SK-N-SH treated with all-trans-retinoic acid at 6 μM for 48 hours (cell line): ENCODE results near the gene PPP2R2C.

ENCODE experiments used
- ATAC-seq: fragments of 200-7000 bp; cut with Tn5 transposase; 3 replicates; pipeline ENCODE4 v1.9.1; 2020; ENCODE audit warnings: mild to moderate bottlenecking, moderate library complexity
- ARNTL ChIP-seq: fragments of 450-650 bp; formaldehyde crosslinking; IDR thresholded peaks from 2 replicates; pipeline ENCODE4 v1.5.0; 2020; ENCODE audit warnings: low read depth, mild to moderate bottlenecking, moderate library complexity, borderline replicate concordance
- BACH2 ChIP-seq: fragments of 250-450 bp; sonication (Bioruptor Pico); IDR thresholded peaks from 2 replicates; pipeline ENCODE4 v1.9.0; 2021; ENCODE audit warnings: mild to moderate bottlenecking, borderline replicate concordance
- CSDC2 ChIP-seq: fragments of 250-450 bp; sonication (Bioruptor Pico); IDR thresholded peaks from 2 replicates; pipeline ENCODE4 v1.5.0; 2020; ENCODE audit warnings: mild to moderate bottlenecking, moderate library complexity
- ESRRG ChIP-seq: fragments of 250-450 bp; sonication (Bioruptor Pico); IDR thresholded peaks from 2 replicates; pipeline ENCODE4 v1.6.1; 2021; ENCODE audit warnings: mild to moderate bottlenecking
- GLIS3 ChIP-seq: fragments of 250-450 bp; sonication (Bioruptor Pico); IDR thresholded peaks from 2 replicates; pipeline ENCODE4 v1.5.0; 2020; ENCODE audit warnings: mild to moderate bottlenecking, moderate library complexity
- ISL1 ChIP-seq: fragments of 250-450 bp; sonication (Bioruptor Pico); IDR thresholded peaks from 2 replicates; pipeline ENCODE4 v2.1.2; 2022; ENCODE audit warnings: mild to moderate bottlenecking, moderate library complexity
- OSR1 ChIP-seq: fragments of 250-450 bp; sonication (Bioruptor Pico); IDR thresholded peaks from 2 replicates; pipeline ENCODE4 v1.8.0; 2022; ENCODE audit warnings: moderate library complexity, mild to moderate bottlenecking, inconsistent platforms
- PPARA ChIP-seq: fragments of 250-450 bp; sonication (Bioruptor Pico); IDR thresholded peaks from 2 replicates; pipeline ENCODE4 v1.5.0; 2020; ENCODE audit warnings: mild to moderate bottlenecking, borderline replicate concordance
- RARB ChIP-seq: fragments of 250-450 bp; sonication (Bioruptor Pico); IDR thresholded peaks from 2 replicates; pipeline ENCODE4 v1.8.0; 2021; ENCODE audit warnings: mild to moderate bottlenecking, moderate library complexity
- SNAI2 ChIP-seq: fragments of 250-450 bp; sonication (Bioruptor Pico); IDR thresholded peaks from 2 replicates; pipeline ENCODE4 v1.5.0; 2020; ENCODE audit warnings: mild to moderate bottlenecking, moderate library complexity
- TCF4 ChIP-seq: fragments of 250-450 bp; sonication (Bioruptor Pico); IDR thresholded peaks from 2 replicates; pipeline ENCODE4 v1.8.0; 2021; ENCODE audit warnings: mild to moderate bottlenecking, moderate library complexity, borderline replicate concordance
- TOX ChIP-seq: fragments of 250-450 bp; sonication (Bioruptor Pico); IDR thresholded peaks from 2 replicates; pipeline ENCODE4 v1.8.0; 2021; ENCODE audit warnings: mild to moderate bottlenecking, moderate library complexity, borderline replicate concordance
- ZC3H10 ChIP-seq: fragments of 250-450 bp; sonication (Bioruptor Pico); IDR thresholded peaks from 2 replicates; pipeline ENCODE4 v1.5.1; 2021; ENCODE audit warnings: mild to moderate bottlenecking, moderate library complexity
- ZFP3 ChIP-seq: fragments of 250-450 bp; sonication (Bioruptor Pico); IDR thresholded peaks from 2 replicates; pipeline ENCODE4 v1.5.0; 2020; ENCODE audit warnings: mild to moderate bottlenecking, moderate library complexity
- ZFP30 ChIP-seq: fragments of 450-650 bp; formaldehyde crosslinking; IDR thresholded peaks from 2 replicates; pipeline ENCODE4 v1.5.0; 2022; ENCODE audit warnings: mild to moderate bottlenecking, moderate library complexity
- ZNF565 ChIP-seq: fragments of 450-650 bp; formaldehyde crosslinking; conservative IDR thresholded peaks from 2 replicates; pipeline ENCODE4 v1.5.0; 2020; ENCODE audit warnings: low read depth, mild to moderate bottlenecking, moderate library complexity
- ZNF70 ChIP-seq: fragments of 450-650 bp; formaldehyde crosslinking; IDR thresholded peaks from 2 replicates; pipeline ENCODE4 v1.5.0; 2020; ENCODE audit warnings: mild to moderate bottlenecking, moderate library complexity
- ZNF8 ChIP-seq: fragments of 450-650 bp; formaldehyde crosslinking; IDR thresholded peaks from 2 replicates; pipeline ENCODE4 v1.5.0; 2020; ENCODE audit warnings: mild to moderate bottlenecking, moderate library complexity
- TF ChIP-seq, protein P1 (sequence below): fragments of 250-450 bp; sonication (Bioruptor Pico); IDR thresholded peaks from 2 replicates; pipeline ENCODE4 v1.5.0; 2020; ENCODE audit warnings: mild to moderate bottlenecking, moderate library complexity
- TF ChIP-seq, protein P2 (sequence below): fragments of 250-450 bp; sonication (Bioruptor Pico); IDR thresholded peaks from 2 replicates; pipeline ENCODE4 v1.5.1; 2021; ENCODE audit warnings: mild to moderate bottlenecking, moderate library complexity
- TF ChIP-seq, protein P3 (sequence below): fragments of 250-450 bp; sonication (Bioruptor Pico); IDR thresholded peaks from 2 replicates; pipeline ENCODE4 v1.5.1; 2020; ENCODE audit warnings: low read depth, mild to moderate bottlenecking, moderate library complexity

Gene PPP2R2C

DNA sequence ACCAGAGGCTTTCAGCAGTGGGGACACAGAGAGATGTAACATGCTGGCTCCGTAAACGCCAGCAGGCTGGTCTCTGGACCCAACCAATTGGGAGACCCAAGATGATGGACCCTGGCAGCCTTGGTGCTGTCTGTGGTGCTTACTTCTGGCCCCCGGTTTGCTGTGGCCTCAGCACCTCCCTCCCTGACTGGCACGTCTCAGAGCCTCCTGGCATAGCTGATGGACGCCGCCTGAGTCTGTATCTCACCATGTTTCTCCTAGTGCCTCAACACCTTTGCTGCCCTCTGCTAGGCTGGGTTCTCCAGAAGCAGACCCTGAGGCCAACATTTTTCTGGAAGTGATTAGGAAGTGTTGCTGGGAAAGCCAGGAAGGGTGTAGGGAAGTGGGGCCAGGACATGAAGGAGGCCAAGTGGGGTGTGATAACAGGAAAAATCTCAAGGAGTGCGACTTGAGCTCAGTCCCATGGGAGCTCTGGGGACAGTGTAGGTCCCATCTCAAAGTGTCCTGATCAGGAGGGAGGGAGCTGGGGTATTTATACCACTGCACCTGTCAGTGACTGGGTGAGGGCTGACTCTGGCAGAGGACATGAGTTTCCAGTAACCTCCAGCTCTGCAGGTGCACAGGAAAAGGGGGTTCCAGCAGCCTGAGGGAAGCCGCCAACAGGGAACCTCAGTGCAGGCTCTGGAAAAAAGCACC is 31.8 kb downstream of the PPP2R2C start:
- ATAC-seq = no peak
- TF ChIP-seq OSR1 (CRISPR knock-in tag) (no peak), RARB (CRISPR knock-in tag) (no peak), ISL1 (CRISPR knock-in tag) (no peak), ZNF70 (no peak), PPARA (CRISPR knock-in tag) (no peak)

DNA sequence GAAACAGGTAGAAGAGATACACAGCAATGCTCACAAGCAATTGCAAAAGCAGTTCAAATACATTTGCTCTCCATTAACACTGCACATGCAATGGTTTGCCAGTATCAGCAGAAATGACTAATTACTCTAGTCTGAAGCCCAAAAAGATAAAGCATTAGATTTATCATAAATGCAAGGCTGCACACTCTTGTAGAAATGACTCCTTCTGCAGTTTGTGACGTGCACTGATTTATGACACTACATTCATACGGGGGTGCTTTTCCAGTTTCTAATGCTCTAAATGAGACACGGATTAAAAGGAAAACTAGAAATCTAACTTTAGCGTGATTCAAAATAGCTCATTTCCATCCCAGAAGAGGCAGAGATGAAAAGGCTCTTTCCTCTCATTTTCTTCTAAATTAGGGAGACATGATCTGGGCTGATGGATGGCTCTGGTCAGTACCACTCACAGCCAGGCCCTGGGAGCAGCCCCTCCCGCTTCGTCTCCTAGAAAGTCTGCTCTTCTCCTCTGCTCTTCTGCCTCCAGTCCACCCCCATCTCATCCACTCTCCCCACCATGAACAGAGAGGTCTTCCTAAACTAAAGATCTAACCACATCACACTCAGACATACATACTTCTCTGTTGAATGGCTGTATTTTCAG is 33.2 kb downstream of the PPP2R2C start:
- no peak for TF ChIP-seq ZFP3 (CRISPR knock-in tag)
- no peak for TF ChIP-seq ZNF565 (CRISPR knock-in tag)
- TF ChIP-seq CSDC2 (CRISPR knock-in tag) = no peak
- no peak for TF ChIP-seq ESRRG
- TF ChIP-seq BACH2 = no peak
- no peak for TF ChIP-seq OSR1 (CRISPR knock-in tag)
- no peak for TF ChIP-seq ARNTL
- no peak for TF ChIP-seq GLIS3 (CRISPR knock-in tag)
- no peak for TF ChIP-seq ISL1 (CRISPR knock-in tag)
- TF ChIP-seq, protein P1, sequence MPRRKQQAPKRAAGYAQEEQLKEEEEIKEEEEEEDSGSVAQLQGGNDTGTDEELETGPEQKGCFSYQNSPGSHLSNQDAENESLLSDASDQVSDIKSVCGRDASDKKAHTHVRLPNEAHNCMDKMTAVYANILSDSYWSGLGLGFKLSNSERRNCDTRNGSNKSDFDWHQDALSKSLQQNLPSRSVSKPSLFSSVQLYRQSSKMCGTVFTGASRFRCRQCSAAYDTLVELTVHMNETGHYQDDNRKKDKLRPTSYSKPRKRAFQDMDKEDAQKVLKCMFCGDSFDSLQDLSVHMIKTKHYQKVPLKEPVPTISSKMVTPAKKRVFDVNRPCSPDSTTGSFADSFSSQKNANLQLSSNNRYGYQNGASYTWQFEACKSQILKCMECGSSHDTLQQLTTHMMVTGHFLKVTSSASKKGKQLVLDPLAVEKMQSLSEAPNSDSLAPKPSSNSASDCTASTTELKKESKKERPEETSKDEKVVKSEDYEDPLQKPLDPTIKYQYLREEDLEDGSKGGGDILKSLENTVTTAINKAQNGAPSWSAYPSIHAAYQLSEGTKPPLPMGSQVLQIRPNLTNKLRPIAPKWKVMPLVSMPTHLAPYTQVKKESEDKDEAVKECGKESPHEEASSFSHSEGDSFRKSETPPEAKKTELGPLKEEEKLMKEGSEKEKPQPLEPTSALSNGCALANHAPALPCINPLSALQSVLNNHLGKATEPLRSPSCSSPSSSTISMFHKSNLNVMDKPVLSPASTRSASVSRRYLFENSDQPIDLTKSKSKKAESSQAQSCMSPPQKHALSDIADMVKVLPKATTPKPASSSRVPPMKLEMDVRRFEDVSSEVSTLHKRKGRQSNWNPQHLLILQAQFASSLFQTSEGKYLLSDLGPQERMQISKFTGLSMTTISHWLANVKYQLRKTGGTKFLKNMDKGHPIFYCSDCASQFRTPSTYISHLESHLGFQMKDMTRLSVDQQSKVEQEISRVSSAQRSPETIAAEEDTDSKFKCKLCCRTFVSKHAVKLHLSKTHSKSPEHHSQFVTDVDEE = no peak
- no peak for TF ChIP-seq RARB (CRISPR knock-in tag)
- no peak for ATAC-seq

DNA sequence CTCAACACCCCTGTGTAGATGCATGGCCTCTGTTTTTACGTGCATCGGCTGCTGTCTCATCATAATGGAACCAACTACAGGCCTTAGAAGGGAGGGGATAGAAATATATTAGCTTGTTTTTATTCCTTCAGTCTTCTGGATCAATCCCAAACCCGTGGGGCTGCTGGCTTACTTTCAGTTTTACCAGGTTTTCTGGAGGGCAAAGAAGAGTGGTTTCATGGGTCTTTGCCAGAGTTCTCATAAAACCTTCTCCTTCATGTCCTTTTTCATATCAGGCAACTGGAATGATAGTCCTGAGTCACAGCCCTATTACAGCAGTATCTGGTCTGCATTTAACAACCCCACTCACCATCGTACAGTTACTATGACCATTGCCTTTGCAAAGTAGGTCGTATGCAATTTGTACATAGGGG is 34.6 kb downstream of the PPP2R2C start:
- TF ChIP-seq OSR1 (CRISPR knock-in tag) = no peak
- TF ChIP-seq TCF4 (CRISPR knock-in tag) = no peak
- no peak for TF ChIP-seq ZNF70
- TF ChIP-seq ZFP30 (CRISPR knock-in tag) = no peak
- TF ChIP-seq, protein P1 = no peak
- no peak for TF ChIP-seq SNAI2 (CRISPR knock-in tag)
- TF ChIP-seq, protein P2, sequence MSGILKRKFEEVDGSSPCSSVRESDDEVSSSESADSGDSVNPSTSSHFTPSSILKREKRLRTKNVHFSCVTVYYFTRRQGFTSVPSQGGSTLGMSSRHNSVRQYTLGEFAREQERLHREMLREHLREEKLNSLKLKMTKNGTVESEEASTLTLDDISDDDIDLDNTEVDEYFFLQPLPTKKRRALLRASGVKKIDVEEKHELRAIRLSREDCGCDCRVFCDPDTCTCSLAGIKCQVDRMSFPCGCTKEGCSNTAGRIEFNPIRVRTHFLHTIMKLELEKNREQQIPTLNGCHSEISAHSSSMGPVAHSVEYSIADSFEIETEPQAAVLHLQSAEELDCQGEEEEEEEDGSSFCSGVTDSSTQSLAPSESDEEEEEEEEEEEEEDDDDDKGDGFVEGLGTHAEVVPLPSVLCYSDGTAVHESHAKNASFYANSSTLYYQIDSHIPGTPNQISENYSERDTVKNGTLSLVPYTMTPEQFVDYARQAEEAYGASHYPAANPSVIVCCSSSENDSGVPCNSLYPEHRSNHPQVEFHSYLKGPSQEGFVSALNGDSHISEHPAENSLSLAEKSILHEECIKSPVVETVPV = no peak
- TF ChIP-seq ISL1 (CRISPR knock-in tag) = no peak
- TF ChIP-seq ZC3H10 = no peak

DNA sequence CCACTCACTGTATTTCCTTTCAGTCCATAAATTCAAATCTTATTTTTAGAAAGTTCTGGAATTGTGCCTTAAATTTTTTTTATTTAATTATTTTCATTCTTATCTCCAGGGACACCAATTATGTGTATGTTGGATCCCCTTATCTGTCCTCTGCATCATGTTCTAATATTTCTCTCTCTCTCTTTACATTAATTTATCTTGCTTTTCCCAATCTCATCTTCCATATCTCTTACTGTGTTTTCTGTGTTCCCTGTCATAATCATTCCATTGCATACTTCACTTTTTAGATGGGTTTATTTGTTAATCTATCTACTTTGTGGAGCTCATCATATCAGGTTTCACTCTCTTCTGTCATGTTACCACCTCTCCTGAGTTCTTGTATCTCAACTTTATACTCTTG is 37.4 kb downstream of the PPP2R2C start:
- TF ChIP-seq, protein P2 = no peak
- TF ChIP-seq ZNF8 (CRISPR knock-in tag) (no peak), RARB (CRISPR knock-in tag) (no peak), TOX (no peak), ISL1 (CRISPR knock-in tag) (no peak), CSDC2 (CRISPR knock-in tag) (no peak)
- TF ChIP-seq, protein P3, sequence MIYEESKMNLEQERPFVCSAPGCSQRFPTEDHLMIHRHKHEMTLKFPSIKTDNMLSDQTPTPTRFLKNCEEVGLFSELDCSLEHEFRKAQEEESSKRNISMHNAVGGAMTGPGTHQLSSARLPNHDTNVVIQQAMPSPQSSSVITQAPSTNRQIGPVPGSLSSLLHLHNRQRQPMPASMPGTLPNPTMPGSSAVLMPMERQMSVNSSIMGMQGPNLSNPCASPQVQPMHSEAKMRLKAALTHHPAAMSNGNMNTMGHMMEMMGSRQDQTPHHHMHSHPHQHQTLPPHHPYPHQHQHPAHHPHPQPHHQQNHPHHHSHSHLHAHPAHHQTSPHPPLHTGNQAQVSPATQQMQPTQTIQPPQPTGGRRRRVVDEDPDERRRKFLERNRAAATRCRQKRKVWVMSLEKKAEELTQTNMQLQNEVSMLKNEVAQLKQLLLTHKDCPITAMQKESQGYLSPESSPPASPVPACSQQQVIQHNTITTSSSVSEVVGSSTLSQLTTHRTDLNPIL (CRISPR knock-in tag) = no peak

More for the DNA sequence above, 34.6 kb downstream of the PPP2R2C start:
- no peak for ATAC-seq

More for the DNA sequence above, 37.4 kb downstream of the PPP2R2C start:
- no peak for ATAC-seq
